GM23338 (cell line): ENCODE measurements around the gene PROC.

Source experiments
- POLR2AphosphoS5 ChIP-seq: IDR thresholded peaks from 2 replicates; pipeline ENCODE4 v1.6.1; 2016; ENCODE audit warnings: antibody characterized with exemption, low read depth
- TF ChIP-seq, protein P1 (sequence below), 2 experiments: fragments of 200-600 bp in 1 of 2; sonication (generic) in 1 of 2; conservative IDR thresholded peaks; 2 replicates each; pipeline versions ENCODE4 v1.5.1 to v1.6.1; 2016 to 2017; ENCODE audit warnings: antibody characterized with exemption in 2 of 2, low read depth in 2 of 2, mild to moderate bottlenecking in 2 of 2, moderate library complexity in 1 of 2

- TF ChIP-seq, protein P1, sequence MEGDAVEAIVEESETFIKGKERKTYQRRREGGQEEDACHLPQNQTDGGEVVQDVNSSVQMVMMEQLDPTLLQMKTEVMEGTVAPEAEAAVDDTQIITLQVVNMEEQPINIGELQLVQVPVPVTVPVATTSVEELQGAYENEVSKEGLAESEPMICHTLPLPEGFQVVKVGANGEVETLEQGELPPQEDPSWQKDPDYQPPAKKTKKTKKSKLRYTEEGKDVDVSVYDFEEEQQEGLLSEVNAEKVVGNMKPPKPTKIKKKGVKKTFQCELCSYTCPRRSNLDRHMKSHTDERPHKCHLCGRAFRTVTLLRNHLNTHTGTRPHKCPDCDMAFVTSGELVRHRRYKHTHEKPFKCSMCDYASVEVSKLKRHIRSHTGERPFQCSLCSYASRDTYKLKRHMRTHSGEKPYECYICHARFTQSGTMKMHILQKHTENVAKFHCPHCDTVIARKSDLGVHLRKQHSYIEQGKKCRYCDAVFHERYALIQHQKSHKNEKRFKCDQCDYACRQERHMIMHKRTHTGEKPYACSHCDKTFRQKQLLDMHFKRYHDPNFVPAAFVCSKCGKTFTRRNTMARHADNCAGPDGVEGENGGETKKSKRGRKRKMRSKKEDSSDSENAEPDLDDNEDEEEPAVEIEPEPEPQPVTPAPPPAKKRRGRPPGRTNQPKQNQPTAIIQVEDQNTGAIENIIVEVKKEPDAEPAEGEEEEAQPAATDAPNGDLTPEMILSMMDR (conservative IDR thresholded peaks at IDR 0.05; ENCODE audit: low read depth in 2 of 2) = no peak
- TF ChIP-seq POLR2AphosphoS5 = no peak
These were observed 16.2 kb upstream of the PROC start for GRCh38 chr2:127401757-127402695.
